Left ventricle myocardium inferior (tissue), 1 donor: ENCODE measurements around the gene CLEC18C. TPM values are rescaled to one million over a fixed set of nuclear protein-coding genes. Genes with fewer than 3 reads are reported as not detected.
"Not testable (repeated sequence)": the region's sequence is repeated elsewhere in the genome, so short reads cannot be mapped to it uniquely, and the experiment has no call there.

Source experiments
- DNase-seq: peaks from one replicate; pipeline ENCODE4 v3.0.0-alpha.2; 2020
- H3K27ac ChIP-seq: fragments of 200-600 bp; replicated peaks from 2 replicates; pipeline ENCODE4 v1.8.0; 2021
- H3K27me3 ChIP-seq: fragments of 200-600 bp; 2 replicates; pipeline ENCODE4 v1.8.0; 2021; ENCODE audit warnings: low read depth
- H3K36me3 ChIP-seq: fragments of 200-600 bp; 2 replicates; pipeline ENCODE4 v1.8.0; 2021
- H3K4me1 ChIP-seq: fragments of 200-600 bp; 2 replicates; pipeline ENCODE4 v1.8.0; 2021
- H3K4me3 ChIP-seq: fragments of 200-600 bp; 2 replicates; pipeline ENCODE4 v1.8.0; 2021; ENCODE audit warnings: mild to moderate bottlenecking, moderate library complexity
- H3K9me3 ChIP-seq: fragments of 200-600 bp; replicated peaks from 2 replicates; pipeline ENCODE4 v1.8.0; 2021
- intact Hi-C: fragments of 100-400 bp; cut with micrococcal nuclease; formaldehyde crosslinking; loops from one replicate; pipeline ENCODE4 v1.11.0; 2022
- long read RNA-seq: library from polyadenylated mRNA; unstranded; transcript quantifications from one replicate; pipeline ENCODE4 v2.0.0, GENCODE V29; 2021
- total RNA-seq: library from RNA; stranded (reverse); fragmentation: NEBNext Ultra II Directional; extraction: Animal tissue kit (Norgen Biotek cat#: 25700); gene quantifications from one replicate; pipeline ENCODE4 v1.2.1, GENCODE V29; 2021
- donor health status: DM: no; HTN: yes; CAD: no; lungs with severe emphysema.

CLEC18C gene
- total RNA-seq, result not detected
- long read RNA-seq, result 0 reads

GRCh38 chr16:70173212-70173837, at the start of gene CLEC18C:
TSS of gene CLEC18C (plus strand) at chr16:70173787. CDS start at chr16:70174279, 492 bp downstream.
- H3K9me3 ChIP-seq, H3K4me3 ChIP-seq, H3K4me1 ChIP-seq, intact Hi-C loops, DNase-seq, H3K27me3 ChIP-seq, H3K27ac ChIP-seq, H3K36me3 ChIP-seq: not testable (repeated sequence)

- peaks cover 66% of the 10 kb centered on the region for H3K36me3 ChIP-seq
- H3K27ac ChIP-seq, H3K9me3 ChIP-seq, DNase-seq, H3K4me1 ChIP-seq, H3K4me3 ChIP-seq, H3K27me3 ChIP-seq, intact Hi-C loops: not testable (repeated sequence)
These were observed 49.8 kb upstream of the CLEC18C start for GRCh38 chr16:70123822-70124221.

GRCh38 chr16:70126226-70126625, 47.4 kb upstream of the CLEC18C start:
- H3K4me1 ChIP-seq, H3K27ac ChIP-seq, DNase-seq, H3K4me3 ChIP-seq, intact Hi-C loops, H3K9me3 ChIP-seq, H3K27me3 ChIP-seq: not testable (repeated sequence)
- peaks cover 85% of the 10 kb centered on the region for H3K36me3 ChIP-seq

GRCh38 chr16:70127706-70128105, 45.9 kb upstream of the CLEC18C start:
- Histone ChIP-seq H3K36me3 (peaks cover 84% of the 10 kb centered on the region), H3K27ac (peak overlapping the region; percentile 38)
- H3K27me3 ChIP-seq, H3K4me3 ChIP-seq, DNase-seq, intact Hi-C loops, H3K4me1 ChIP-seq, H3K9me3 ChIP-seq: not testable (repeated sequence)

- intact Hi-C loops, H3K27ac ChIP-seq, H3K4me1 ChIP-seq, H3K9me3 ChIP-seq, H3K27me3 ChIP-seq, DNase-seq, H3K4me3 ChIP-seq: not testable (repeated sequence)
- H3K36me3 ChIP-seq, result peaks cover 85% of the 10 kb centered on the region
These were observed 44.7 kb upstream of the CLEC18C start for GRCh38 chr16:70128844-70129243.

GRCh38 chr16:70135796-70136195, 37.8 kb upstream of the CLEC18C start:
- H3K4me1 ChIP-seq, H3K9me3 ChIP-seq, DNase-seq, H3K4me3 ChIP-seq, H3K27ac ChIP-seq, H3K27me3 ChIP-seq, intact Hi-C loops: not testable (repeated sequence)
- peaks cover 95% of the 10 kb centered on the region for H3K36me3 ChIP-seq

GRCh38 chr16:70136595-70136994, 37.0 kb upstream of the CLEC18C start:
- DNase-seq, H3K27ac ChIP-seq, intact Hi-C loops, H3K4me3 ChIP-seq, H3K9me3 ChIP-seq, H3K27me3 ChIP-seq, H3K4me1 ChIP-seq: not testable (repeated sequence)
- H3K36me3 ChIP-seq, result peaks cover 97% of the 10 kb centered on the region

- H3K27me3 ChIP-seq, DNase-seq: not testable (repeated sequence)
- H3K36me3 ChIP-seq, result peaks cover 80% of the 10 kb centered on the region
These were observed 30.8 kb upstream of the CLEC18C start for GRCh38 chr16:70142739-70143138.

GRCh38 chr16:70143231-70143895, 30.2 kb upstream of the CLEC18C start:
- DNase-seq, H3K4me1 ChIP-seq, H3K27ac ChIP-seq, H3K27me3 ChIP-seq, intact Hi-C loops, H3K4me3 ChIP-seq, H3K9me3 ChIP-seq: not testable (repeated sequence)
- peaks cover 80% of the 10 kb centered on the region for H3K36me3 ChIP-seq

More at GRCh38 chr16:70142739-70143138, 30.8 kb upstream of the CLEC18C start:
- H3K27ac ChIP-seq, H3K4me3 ChIP-seq, H3K9me3 ChIP-seq, H3K4me1 ChIP-seq, intact Hi-C loops: not testable (repeated sequence)

- H3K27ac ChIP-seq, H3K4me3 ChIP-seq, H3K4me1 ChIP-seq, H3K27me3 ChIP-seq, DNase-seq, H3K9me3 ChIP-seq, intact Hi-C loops: not testable (repeated sequence)
- peaks cover 79% of the 10 kb centered on the region for H3K36me3 ChIP-seq
These were observed 25.7 kb upstream of the CLEC18C start for GRCh38 chr16:70147853-70148252.

- intact Hi-C loops, H3K27ac ChIP-seq, H3K4me3 ChIP-seq, H3K4me1 ChIP-seq, H3K9me3 ChIP-seq, DNase-seq, H3K27me3 ChIP-seq: not testable (repeated sequence)
- peaks cover 79% of the 10 kb centered on the region for H3K36me3 ChIP-seq
These were observed 25.1 kb upstream of the CLEC18C start for GRCh38 chr16:70148453-70148852.

- DNase-seq, intact Hi-C loops, H3K27ac ChIP-seq, H3K4me3 ChIP-seq, H3K27me3 ChIP-seq, H3K9me3 ChIP-seq, H3K4me1 ChIP-seq: not testable (repeated sequence)
- H3K36me3 ChIP-seq, result peaks cover 82% of the 10 kb centered on the region
These were observed 24.3 kb upstream of the CLEC18C start for GRCh38 chr16:70149296-70149695.
